SK-N-SH treated with all-trans-retinoic acid at 6 μM for 48 hours (cell line): ENCODE measurements around the gene TSHZ2.

Experiments used
- CSDC2 ChIP-seq: fragments of 250-450 bp; sonication (Bioruptor Pico); IDR thresholded peaks from 2 replicates; pipeline ENCODE4 v1.5.0; 2020; ENCODE audit warnings: mild to moderate bottlenecking, moderate library complexity
- ESRRG ChIP-seq: fragments of 250-450 bp; sonication (Bioruptor Pico); IDR thresholded peaks from 2 replicates; pipeline ENCODE4 v1.6.1; 2021; ENCODE audit warnings: mild to moderate bottlenecking
- GLIS3 ChIP-seq: fragments of 250-450 bp; sonication (Bioruptor Pico); IDR thresholded peaks from 2 replicates; pipeline ENCODE4 v1.5.0; 2020; ENCODE audit warnings: mild to moderate bottlenecking, moderate library complexity
- OSR1 ChIP-seq: fragments of 250-450 bp; sonication (Bioruptor Pico); IDR thresholded peaks from 2 replicates; pipeline ENCODE4 v1.8.0; 2022; ENCODE audit warnings: moderate library complexity, mild to moderate bottlenecking, inconsistent platforms
- PATZ1 ChIP-seq: fragments of 250-450 bp; sonication (Bioruptor Pico); IDR thresholded peaks from 2 replicates; pipeline ENCODE4 v1.8.0; 2020; ENCODE audit warnings: mild to moderate bottlenecking, moderate library complexity, borderline replicate concordance
- TSHZ2 ChIP-seq: fragments of 250-450 bp; sonication (Bioruptor Pico); IDR thresholded peaks from 2 replicates; pipeline ENCODE4 v1.5.0; 2020; ENCODE audit warnings: mild to moderate bottlenecking, moderate library complexity
- ZC3H10 ChIP-seq: fragments of 250-450 bp; sonication (Bioruptor Pico); IDR thresholded peaks from 2 replicates; pipeline ENCODE4 v1.5.1; 2021; ENCODE audit warnings: mild to moderate bottlenecking, moderate library complexity
- ZFP3 ChIP-seq: fragments of 250-450 bp; sonication (Bioruptor Pico); IDR thresholded peaks from 2 replicates; pipeline ENCODE4 v1.5.0; 2020; ENCODE audit warnings: mild to moderate bottlenecking, moderate library complexity
- ZFP30 ChIP-seq: fragments of 450-650 bp; formaldehyde crosslinking; IDR thresholded peaks from 2 replicates; pipeline ENCODE4 v1.5.0; 2022; ENCODE audit warnings: mild to moderate bottlenecking, moderate library complexity
- ZNF70 ChIP-seq: fragments of 450-650 bp; formaldehyde crosslinking; IDR thresholded peaks from 2 replicates; pipeline ENCODE4 v1.5.0; 2020; ENCODE audit warnings: mild to moderate bottlenecking, moderate library complexity

DNA sequence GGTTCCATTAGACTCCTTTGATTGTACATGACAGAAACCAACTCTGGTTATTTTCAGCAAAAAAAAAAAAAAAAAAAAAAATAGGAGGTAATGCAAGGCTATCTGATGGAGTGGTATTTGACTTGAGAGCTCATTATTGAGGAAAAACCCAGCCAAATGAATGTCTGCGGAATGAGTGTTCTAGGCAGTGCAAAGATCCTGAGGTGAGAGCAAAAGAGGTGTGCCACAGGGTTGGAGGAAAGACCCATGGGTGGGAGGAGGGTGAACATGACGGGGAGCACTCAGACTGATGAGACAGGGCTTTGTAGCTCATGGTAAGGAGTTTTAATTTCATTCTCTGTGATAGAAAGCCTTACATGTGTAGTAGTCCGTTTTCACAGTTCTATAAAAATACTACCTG, 188.9 kb downstream of the TSHZ2 start:
- TF ChIP-seq CSDC2 (CRISPR knock-in tag), result no peak
- TF ChIP-seq PATZ1 (CRISPR knock-in tag), result no peak
- no peak for TF ChIP-seq OSR1 (CRISPR knock-in tag)
- TF ChIP-seq ZFP30 (CRISPR knock-in tag), result no peak
- no peak for TF ChIP-seq ZNF70
- no peak for TF ChIP-seq TSHZ2
- no peak for TF ChIP-seq ESRRG
- no peak for TF ChIP-seq ZC3H10 (CRISPR knock-in tag)
- no peak for TF ChIP-seq ZFP3
- TF ChIP-seq GLIS3 (CRISPR knock-in tag), result no peak
